Measurements from ENCODE around the gene DNAL1. TPM values are rescaled to one million over a fixed set of nuclear protein-coding genes. Genes with fewer than 3 reads are reported as not detected.

Gene DNAL1
- polyA plus RNA-seq, 1 donor (not counting 4 experiments of a cell fraction or from before 2014, with no cell fraction given), result 8.4 TPM

DNA sequence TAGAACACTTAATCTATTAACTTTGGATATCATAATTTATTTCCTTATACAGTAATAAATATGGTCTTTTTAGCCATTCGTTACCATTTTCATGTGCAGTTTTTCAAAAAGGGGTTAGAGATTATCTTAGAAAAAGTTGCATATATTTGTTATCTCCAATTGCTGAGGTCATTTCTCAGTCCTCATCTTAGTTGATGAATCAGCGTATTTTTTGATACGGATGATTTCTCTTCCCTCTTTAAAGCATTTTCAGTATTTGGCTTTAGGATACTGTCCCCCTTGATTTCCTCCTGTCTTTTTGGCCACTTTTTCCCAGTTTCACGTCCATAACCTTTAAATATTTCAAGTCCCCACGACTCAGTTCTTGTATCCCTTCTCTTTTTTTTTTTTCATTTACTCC, 21.8 kb downstream of the DNAL1 start:
- H3K9ac ChIP-seq (ENCODE audit: control insufficient read depth, extremely low read depth, insufficient read depth, low read length), result no peak overlapping the region
- H3K79me2 ChIP-seq (ENCODE audit: control insufficient read depth, insufficient read depth, low read length), result no peaks in the 10 kb centered on the region
- H3K27ac ChIP-seq (ENCODE audit: control insufficient read depth, insufficient read depth, low read length), result no peak overlapping the region
- no peaks in the 10 kb centered on the region for H3K9me3 ChIP-seq (ENCODE audit: control insufficient read depth, low read depth, low read length)
- no peaks in the 10 kb centered on the region for H3K9me1 ChIP-seq (ENCODE audit: control insufficient read depth, extremely low read depth, insufficient read depth, low read length)
- H3K27me3 ChIP-seq (ENCODE audit: control insufficient read depth, extremely low read depth, insufficient read depth, low read length), result no peaks in the 10 kb centered on the region
- H4K20me1 ChIP-seq (ENCODE audit: control insufficient read depth, extremely low read depth, insufficient read depth, low read length), result no peaks in the 10 kb centered on the region
- DNase-seq (ENCODE audit: low read depth, low spot score) (no peak), FAIRE-seq (no peak)
- H2AFZ ChIP-seq (ENCODE audit: control insufficient read depth, low read length), result no peak overlapping the region
- H3K4me3 ChIP-seq (ENCODE audit: control insufficient read depth in 2 of 3, extremely low read depth in 1 of 3, insufficient read depth in 2 of 3, low read depth in 1 of 3, low read length in 3 of 3), result no peak overlapping the region
- no peaks in the 10 kb centered on the region for H3K36me3 ChIP-seq (ENCODE audit: control insufficient read depth in 2 of 2, extremely low read depth in 1 of 2, insufficient read depth in 2 of 2, low read length in 2 of 2)
- peaks cover 7% of the 10 kb centered on the region for H3K4me1 ChIP-seq (ENCODE audit: control insufficient read depth, extremely low read depth, insufficient read depth, low read length)
- no peak for TF ChIP-seq EZH2 (IDR thresholded peaks at IDR 0.05; ENCODE audit: low read length)
- TF ChIP-seq, protein P1, sequence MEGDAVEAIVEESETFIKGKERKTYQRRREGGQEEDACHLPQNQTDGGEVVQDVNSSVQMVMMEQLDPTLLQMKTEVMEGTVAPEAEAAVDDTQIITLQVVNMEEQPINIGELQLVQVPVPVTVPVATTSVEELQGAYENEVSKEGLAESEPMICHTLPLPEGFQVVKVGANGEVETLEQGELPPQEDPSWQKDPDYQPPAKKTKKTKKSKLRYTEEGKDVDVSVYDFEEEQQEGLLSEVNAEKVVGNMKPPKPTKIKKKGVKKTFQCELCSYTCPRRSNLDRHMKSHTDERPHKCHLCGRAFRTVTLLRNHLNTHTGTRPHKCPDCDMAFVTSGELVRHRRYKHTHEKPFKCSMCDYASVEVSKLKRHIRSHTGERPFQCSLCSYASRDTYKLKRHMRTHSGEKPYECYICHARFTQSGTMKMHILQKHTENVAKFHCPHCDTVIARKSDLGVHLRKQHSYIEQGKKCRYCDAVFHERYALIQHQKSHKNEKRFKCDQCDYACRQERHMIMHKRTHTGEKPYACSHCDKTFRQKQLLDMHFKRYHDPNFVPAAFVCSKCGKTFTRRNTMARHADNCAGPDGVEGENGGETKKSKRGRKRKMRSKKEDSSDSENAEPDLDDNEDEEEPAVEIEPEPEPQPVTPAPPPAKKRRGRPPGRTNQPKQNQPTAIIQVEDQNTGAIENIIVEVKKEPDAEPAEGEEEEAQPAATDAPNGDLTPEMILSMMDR (optimal IDR thresholded peaks at IDR 0.05 in 1 of 3, IDR thresholded peaks at IDR 0.05 in 1 of 3, conservative IDR thresholded peaks at IDR 0.05 in 1 of 3; ENCODE audit: extremely low read depth in 1 of 3, insufficient read depth in 2 of 3, low read length in 3 of 3), result no peak
- dilution Hi-C loops (cut with MboI; ENCODE audit: extremely low pct_ligation_motif_present, low sequenced_read_pairs), result no loop called here
- no peak overlapping the region for H3K4me2 ChIP-seq (ENCODE audit: control insufficient read depth, extremely low read depth, insufficient read depth, low read depth, low read length)

- H3K79me2 ChIP-seq (ENCODE audit: control insufficient read depth, insufficient read depth, low read length), result no peaks in the 10 kb centered on the region
- TF ChIP-seq, protein P1 (optimal IDR thresholded peaks at IDR 0.05 in 1 of 3, IDR thresholded peaks at IDR 0.05 in 1 of 3, conservative IDR thresholded peaks at IDR 0.05 in 1 of 3; ENCODE audit: extremely low read depth in 1 of 3, insufficient read depth in 2 of 3, low read length in 3 of 3), result no peak
- no peak for TF ChIP-seq EZH2 (IDR thresholded peaks at IDR 0.05; ENCODE audit: low read length)
- no peak overlapping the region for H3K27ac ChIP-seq (ENCODE audit: control insufficient read depth, insufficient read depth, low read length)
- no peaks in the 10 kb centered on the region for H3K27me3 ChIP-seq (ENCODE audit: control insufficient read depth, extremely low read depth, insufficient read depth, low read length)
- peaks cover 1% of the 10 kb centered on the region for H3K4me1 ChIP-seq (ENCODE audit: control insufficient read depth, extremely low read depth, insufficient read depth, low read length)
- no peak overlapping the region for H2AFZ ChIP-seq (ENCODE audit: control insufficient read depth, low read length)
- peaks cover 0 to 2% of the 10 kb centered on the region in 2 experiments for H3K36me3 ChIP-seq (ENCODE audit: control insufficient read depth in 2 of 2, extremely low read depth in 1 of 2, insufficient read depth in 2 of 2, low read length in 2 of 2)
- no peaks in the 10 kb centered on the region for H3K9me1 ChIP-seq (ENCODE audit: control insufficient read depth, extremely low read depth, insufficient read depth, low read length)
- H4K20me1 ChIP-seq (ENCODE audit: control insufficient read depth, extremely low read depth, insufficient read depth, low read length), result no peaks in the 10 kb centered on the region
- DNase-seq (ENCODE audit: low read depth, low spot score), result no peak
- H3K9me3 ChIP-seq (ENCODE audit: control insufficient read depth, low read depth, low read length), result no peaks in the 10 kb centered on the region
- H3K9ac ChIP-seq (ENCODE audit: control insufficient read depth, extremely low read depth, insufficient read depth, low read length), result no peak overlapping the region
- no peak overlapping the region for H3K4me2 ChIP-seq (ENCODE audit: control insufficient read depth, extremely low read depth, insufficient read depth, low read depth, low read length)
- FAIRE-seq, result no peak
- no peak overlapping the region for H3K4me3 ChIP-seq (ENCODE audit: control insufficient read depth in 2 of 3, extremely low read depth in 1 of 3, insufficient read depth in 2 of 3, low read depth in 1 of 3, low read length in 3 of 3)
- dilution Hi-C loops (cut with MboI; ENCODE audit: extremely low pct_ligation_motif_present, low sequenced_read_pairs), result no loop called here
Observed at GRCh38 chr14:73667854-73668253, 23.1 kb downstream of the DNAL1 start.

Measured in keratinocyte (primary cell).